Measurements from ENCODE around the gene CTTNBP2. TPM values are rescaled to one million over a fixed set of nuclear protein-coding genes. Genes with fewer than 3 reads are reported as not detected.

Gene CTTNBP2
- total and polyA plus RNA-seq, 2 of the 13 experiments (the other 11 are each of a cell fraction or from before 2014, with no cell fraction given) = not detected

DNA sequence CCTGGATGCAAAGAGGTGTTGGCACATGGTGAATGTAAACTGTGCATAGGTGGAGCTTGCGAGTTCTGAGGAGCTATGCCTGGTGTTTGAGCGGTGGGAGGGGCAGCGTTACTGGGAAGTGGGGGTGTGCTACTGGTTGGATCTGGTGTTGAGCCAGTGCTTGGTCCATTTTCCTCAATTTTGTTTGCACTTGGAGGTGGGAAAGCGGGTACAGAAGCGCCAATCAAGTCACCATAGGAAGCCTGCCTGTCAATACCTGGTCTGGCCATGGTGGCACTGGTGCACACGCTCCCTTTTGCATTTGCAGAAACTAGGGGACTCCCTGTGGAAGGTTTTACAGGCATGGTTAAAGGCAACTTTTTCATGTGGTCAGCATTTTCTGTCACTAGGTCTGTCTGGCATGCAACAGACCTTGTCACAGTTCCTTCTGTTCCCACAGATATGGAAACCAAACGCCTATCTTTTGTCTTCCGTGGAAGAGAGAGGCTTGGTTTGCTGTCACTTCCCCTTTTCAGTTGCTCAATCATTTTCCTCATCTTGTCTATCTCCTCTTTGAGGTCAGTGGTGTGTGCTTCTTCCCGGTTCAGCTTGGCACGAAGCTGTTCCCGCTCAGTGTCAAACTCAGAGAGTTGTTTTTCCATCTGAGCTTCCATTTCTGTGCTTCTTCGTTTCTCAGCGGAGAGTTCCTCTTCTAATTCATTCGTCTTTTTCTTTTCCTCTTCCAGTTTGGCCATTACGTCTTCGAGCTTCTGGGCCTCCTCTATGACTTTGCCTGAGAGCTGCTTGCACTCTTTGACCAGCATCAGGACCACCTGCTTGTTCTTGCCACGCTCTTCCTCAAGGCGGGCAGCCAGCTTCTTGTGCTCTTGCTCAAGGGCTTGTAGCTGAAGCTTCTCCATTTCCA is 81.1 kb downstream of the CTTNBP2 start:
- TF ChIP-seq PRDM4 (CRISPR knock-in tag; IDR thresholded peaks at IDR 0.05; ENCODE audit: borderline replicate concordance) = no peak
- TF ChIP-seq MAFK (conservative IDR thresholded peaks at IDR 0.05 in 1 of 2, IDR thresholded peaks at IDR 0.05 in 1 of 2; ENCODE audit: low read length in 2 of 2) = peak; percentile 87 to 92
- TF ChIP-seq MAFF (IDR thresholded peaks at IDR 0.05; ENCODE audit: low read depth, low read length) = peak; percentile 86
- no peaks in the 10 kb centered on the region for H3K9me3 ChIP-seq (ENCODE audit: low read length)
- H3K4me3 ChIP-seq (replicated peaks in 1 of 3; ENCODE audit: insufficient read depth in 1 of 3, low read depth in 2 of 3, low read length in 3 of 3) = no peak overlapping the region
- H3K36me3 ChIP-seq (replicated peaks in 1 of 2; ENCODE audit: control insufficient read depth in 1 of 2, insufficient read depth in 2 of 2, low read length in 2 of 2) = no peaks in the 10 kb centered on the region
- DNase-seq (ENCODE audit: low spot score) (no peak), ATAC-seq (peak; percentile 82), FAIRE-seq (no peak)
- no peaks in the 10 kb centered on the region for H4K20me1 ChIP-seq (ENCODE audit: insufficient read depth, low read length)
- in situ Hi-C loops (cut with HindIII; ENCODE audit: extremely low pct_ligation_motif_present, low pct_unique_long_range_greater_than_20kb) (no loop called here), intact Hi-C loops (cut with micrococcal nuclease; ENCODE audit: unreplicated experiment) (no loop called here)
- POLR2A ChIA-PET = no interaction called here
- no peaks in the 10 kb centered on the region; a peak in 1 of 5 replicates for H3K27me3 ChIP-seq (ENCODE audit: control insufficient read depth in 1 of 2, insufficient read depth in 2 of 2, low read length in 2 of 2)
- 22% methylated on average over 15 of the region's 18 CpGs for WGBS (ENCODE audit: low lambda C conversion rate)
- H2AFZ ChIP-seq (ENCODE audit: low read length) = no peak overlapping the region
- H3K4me1 ChIP-seq (ENCODE audit: insufficient read depth, low read length) = no peaks in the 10 kb centered on the region
- CTCF ChIA-PET (ENCODE audit: low intra/inter-chr PET ratio, low total read pairs) = no interaction called here
- no peak overlapping the region for H3K9ac ChIP-seq (ENCODE audit: insufficient read depth, low read depth, low read length)
- no peaks in the 10 kb centered on the region for H3K79me2 ChIP-seq (ENCODE audit: insufficient read depth, low read length)
- no peak overlapping the region for H3K27ac ChIP-seq (ENCODE audit: extremely low read length, insufficient read depth, low read length)
- BruUV-seq (replicated peaks) = no TSS peak
- H3K4me2 ChIP-seq (ENCODE audit: low read depth, low read length) = no peak overlapping the region

- ATAC-seq (no peak), FAIRE-seq (no peak), DNase-seq (ENCODE audit: low spot score) (no peak)
- intact Hi-C loops (cut with micrococcal nuclease; ENCODE audit: unreplicated experiment) = no loop called here
- ChIA-PET POLR2A (no interaction called here), CTCF (ENCODE audit: low intra/inter-chr PET ratio, low total read pairs) (no interaction called here)
- Histone ChIP-seq H3K27me3 (ENCODE audit: control insufficient read depth in 1 of 2, insufficient read depth in 2 of 2, low read length in 2 of 2) (no peaks in the 10 kb centered on the region; a peak in 1 of 5 replicates), H3K9me3 (ENCODE audit: low read length) (no peaks in the 10 kb centered on the region), H3K4me1 (ENCODE audit: insufficient read depth, low read length) (no peaks in the 10 kb centered on the region), H4K20me1 (ENCODE audit: insufficient read depth, low read length) (no peaks in the 10 kb centered on the region), H3K79me2 (ENCODE audit: insufficient read depth, low read length) (no peaks in the 10 kb centered on the region), H3K36me3 (replicated peaks in 1 of 2; ENCODE audit: control insufficient read depth in 1 of 2, insufficient read depth in 2 of 2, low read length in 2 of 2) (no peaks in the 10 kb centered on the region), H3K4me2 (ENCODE audit: low read depth, low read length) (no peak overlapping the region), H3K9ac (ENCODE audit: insufficient read depth, low read depth, low read length) (no peak overlapping the region), H2AFZ (ENCODE audit: low read length) (no peak overlapping the region), H3K4me3 (replicated peaks in 1 of 3; ENCODE audit: insufficient read depth in 1 of 3, low read depth in 2 of 3, low read length in 3 of 3) (no peak overlapping the region), H3K27ac (ENCODE audit: extremely low read length, insufficient read depth, low read length) (no peak overlapping the region)
- TF ChIP-seq ZNF331 (CRISPR knock-in tag; IDR thresholded peaks at IDR 0.05) (no peak), SYNCRIP (IDR thresholded peaks at IDR 0.05; ENCODE audit: insufficient read depth, low read depth, low read length) (no peak), HMG20B (CRISPR knock-in tag; conservative IDR thresholded peaks at IDR 0.05) (no peak), GATAD2A (CRISPR knock-in tag; IDR thresholded peaks at IDR 0.05) (no peak)
- 43% methylated on average over 5 of the region's 5 CpGs for WGBS (ENCODE audit: low lambda C conversion rate)
- in situ Hi-C loops (cut with HindIII; ENCODE audit: extremely low pct_ligation_motif_present, low pct_unique_long_range_greater_than_20kb) = no loop called here
- BruUV-seq (replicated peaks) = no TSS peak
These were observed 82.5 kb downstream of the CTTNBP2 start for GRCh38 chr7:117790731-117791130.

Measured in HepG2 (cell line).